HG03159 (cell line): ENCODE results near the gene NLRP11.

Experiments
- ATAC-seq: cut with Tn5 transposase; IDR thresholded peaks from one replicate; pipeline ENCODE4 v1.9.1; 2021; ENCODE audit warnings: mild to moderate bottlenecking, moderate library complexity; ENCODE audit not compliant: unreplicated experiment

Gene NLRP11

DNA sequence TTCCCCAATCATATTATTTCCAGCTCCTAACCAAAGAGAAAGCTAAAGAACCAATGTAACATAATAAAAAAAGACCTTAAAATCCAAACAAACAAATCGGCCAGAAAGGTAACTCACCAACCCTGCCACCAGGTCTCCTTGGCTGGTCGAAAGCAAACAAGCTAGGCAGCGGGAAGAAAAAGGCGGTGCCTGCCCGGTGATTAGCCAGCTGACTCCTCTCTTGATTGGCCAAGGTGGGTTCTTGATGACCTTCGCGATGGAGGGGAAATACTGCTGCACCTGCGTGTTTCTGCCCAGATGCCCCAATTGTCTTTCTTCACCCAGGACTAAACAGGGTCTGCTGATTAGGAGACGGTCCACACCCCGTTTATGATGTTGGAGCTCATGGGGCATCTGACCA, at the start of gene NLRP11:
TSS of gene NLRP11 (minus strand) at position 154 of the 400 bp plus-strand sequence. CDS start 13,825 bp downstream, outside the sequence.
- no peak for ATAC-seq

DNA sequence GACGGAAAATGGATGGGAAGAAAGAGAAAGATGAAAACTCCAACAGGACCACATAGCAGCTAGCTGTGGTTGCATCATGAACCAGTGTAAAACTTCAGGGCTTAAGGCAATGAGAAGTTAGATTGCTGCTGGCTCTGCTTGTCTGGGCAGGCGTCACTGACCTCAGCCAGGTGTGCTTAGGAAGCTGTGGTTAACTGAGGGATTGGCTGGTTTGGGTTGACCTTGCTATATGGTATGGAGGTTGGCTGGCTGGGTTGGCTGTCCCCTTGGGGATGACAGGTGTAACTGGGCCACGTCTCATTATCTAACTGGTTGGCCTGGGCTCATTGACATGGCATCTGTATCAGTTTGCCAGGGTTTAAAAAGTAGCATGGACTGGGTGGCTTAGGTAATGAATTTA, 45.4 kb upstream of the NLRP11 start:
- no peak for ATAC-seq

GRCh38 chr19:55870736-55871135, 38.9 kb upstream of the NLRP11 start:
- no peak for ATAC-seq

DNA sequence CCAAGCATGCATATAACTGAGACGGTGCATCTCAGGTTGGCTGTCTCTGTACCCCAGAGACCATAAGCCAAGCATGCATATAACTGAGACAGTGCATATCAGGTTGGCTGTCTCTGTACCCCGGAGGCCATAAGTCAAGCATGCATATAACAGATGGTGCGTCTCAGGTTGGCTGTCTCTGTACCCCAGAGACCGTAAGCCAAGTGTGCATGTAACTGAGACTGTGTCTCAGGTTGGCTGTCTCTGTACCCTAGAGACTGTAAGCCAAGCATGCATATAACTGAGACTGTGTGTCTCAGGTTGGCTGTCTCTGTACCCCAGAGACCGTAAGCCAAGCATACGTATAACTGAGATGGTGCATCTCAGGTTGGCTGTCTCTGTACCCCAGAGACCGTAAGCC, 35.3 kb upstream of the NLRP11 start:
- ATAC-seq: no peak

GRCh38 chr19:55866521-55866920, 34.7 kb upstream of the NLRP11 start:
- ATAC-seq: no peak

DNA sequence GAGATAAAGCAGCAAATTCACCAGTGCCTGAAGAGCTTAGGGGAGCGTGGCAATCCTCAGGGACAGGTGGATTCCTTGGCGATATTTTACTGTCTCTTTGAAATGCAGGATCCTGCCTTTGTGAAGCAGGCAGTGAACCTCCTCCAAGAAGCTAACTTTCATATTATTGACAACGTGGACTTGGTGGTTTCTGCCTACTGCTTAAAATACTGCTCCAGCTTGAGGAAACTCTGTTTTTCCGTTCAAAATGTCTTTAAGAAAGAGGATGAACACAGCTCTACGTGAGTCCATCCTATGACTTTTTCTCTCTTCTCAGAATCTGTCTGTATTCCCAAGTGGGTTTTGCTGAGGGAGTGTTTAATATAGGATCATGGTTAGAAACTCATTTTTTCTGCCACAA, 27.2 kb upstream of the NLRP11 start:
- no peak for ATAC-seq

DNA sequence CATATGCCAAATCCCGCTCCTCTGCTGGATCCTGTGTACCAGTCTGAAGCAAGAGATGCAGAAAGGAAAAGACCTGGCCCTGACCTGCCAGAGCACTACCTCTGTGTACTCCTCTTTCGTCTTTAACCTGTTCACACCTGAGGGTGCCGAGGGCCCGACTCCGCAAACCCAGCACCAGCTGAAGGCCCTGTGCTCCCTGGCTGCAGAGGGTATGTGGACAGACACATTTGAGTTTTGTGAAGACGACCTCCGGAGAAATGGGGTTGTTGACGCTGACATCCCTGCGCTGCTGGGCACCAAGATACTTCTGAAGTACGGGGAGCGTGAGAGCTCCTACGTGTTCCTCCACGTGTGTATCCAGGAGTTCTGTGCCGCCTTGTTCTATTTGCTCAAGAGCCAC, 26.6 kb upstream of the NLRP11 start:
- ATAC-seq: no peak

- ATAC-seq: no peak
Measured at GRCh38 chr19:55857974-55858373, 26.2 kb upstream of the NLRP11 start.

- no peak for ATAC-seq
Measured at GRCh38 chr19:55857149-55857548, 25.4 kb upstream of the NLRP11 start.

DNA sequence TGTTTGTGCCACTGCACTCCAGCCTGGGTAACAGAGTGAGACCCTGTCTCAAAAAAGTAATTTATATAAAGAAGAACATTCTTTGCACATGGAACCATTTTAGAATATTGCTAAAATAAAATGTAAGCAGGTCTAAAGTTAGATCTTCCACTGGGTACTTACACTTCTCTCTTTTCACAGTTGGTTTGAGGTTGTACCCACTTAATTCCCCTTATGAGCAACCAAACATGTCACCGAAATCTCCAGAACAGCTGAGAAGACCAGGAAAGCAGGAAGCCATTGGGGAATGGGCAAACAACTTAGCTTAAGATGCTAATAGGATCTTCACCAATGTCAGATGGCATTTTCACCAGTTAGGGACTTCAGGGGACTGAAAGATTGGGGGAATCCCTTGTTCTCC, 23.4 kb upstream of the NLRP11 start:
- no peak for ATAC-seq

GRCh38 chr19:55838906-55839305, 7.1 kb upstream of the NLRP11 start:
- no peak for ATAC-seq

GRCh38 chr19:55838251-55838650, 6.5 kb upstream of the NLRP11 start:
- no peak for ATAC-seq

DNA sequence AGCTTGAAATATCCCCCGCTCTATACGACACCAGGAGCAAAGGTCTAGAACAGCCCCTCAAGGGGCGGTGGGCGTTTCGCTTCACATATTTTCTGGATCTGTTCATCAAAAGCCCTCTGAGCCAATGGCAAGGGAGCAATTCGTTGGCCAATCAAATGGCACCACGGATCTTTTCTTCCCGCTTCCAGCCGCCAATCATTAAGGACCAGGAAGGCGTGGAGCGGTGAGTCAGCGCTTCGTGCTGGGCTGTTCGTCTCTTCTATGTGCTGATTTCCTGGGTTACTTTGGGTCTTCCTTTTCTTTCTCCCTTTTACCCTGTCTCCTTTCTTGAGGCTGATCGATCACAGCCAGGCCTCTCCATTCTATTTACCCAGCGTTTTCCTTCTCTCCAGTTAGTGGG, 4.5 kb upstream of the NLRP11 start, which contains the start of gene NLRP4:
TSS of gene NLRP4 (plus strand) at position 201 of the 400 bp plus-strand sequence. CDS start 15,541 bp downstream, outside the sequence.
- no peak for ATAC-seq

DNA sequence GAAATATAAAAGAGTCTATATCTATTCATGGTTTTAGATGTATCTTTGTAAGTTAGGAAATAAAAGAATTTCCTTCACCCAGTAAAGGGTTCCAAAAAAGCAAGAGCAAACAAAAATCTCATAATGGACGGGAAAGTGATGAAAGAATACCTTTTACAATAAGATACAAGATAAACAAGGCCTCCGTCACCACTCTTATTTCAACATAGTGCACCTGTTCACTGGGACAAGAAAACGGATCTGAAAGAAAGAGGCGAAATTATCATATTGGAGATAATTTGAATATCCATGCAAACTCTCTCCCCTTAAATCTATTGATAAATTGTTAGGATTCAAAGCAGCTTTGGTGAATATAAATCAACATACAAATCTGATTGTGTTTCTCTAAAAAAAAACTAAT, 877 bp upstream of the NLRP11 start:
- no peak for ATAC-seq

DNA sequence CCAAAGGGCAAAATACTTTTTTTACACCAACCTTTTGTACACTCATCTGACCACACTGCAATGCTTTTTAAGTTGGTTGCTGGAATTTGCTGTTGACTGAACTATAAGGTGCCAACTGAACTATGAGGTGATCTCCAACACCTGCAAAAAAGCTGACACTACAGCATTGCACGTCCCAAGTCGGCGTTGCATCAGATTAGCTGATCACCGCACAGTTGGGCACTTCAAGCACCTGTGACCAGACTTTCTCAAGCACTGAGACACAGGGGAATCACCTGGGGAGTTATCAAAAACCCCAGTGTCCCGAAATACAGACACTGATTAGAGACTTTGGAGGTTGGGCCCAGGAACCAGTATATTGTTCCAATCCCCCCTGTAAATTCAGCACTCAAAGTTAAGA, 1.1 kb downstream of the NLRP11 start:
- no peak for ATAC-seq

DNA sequence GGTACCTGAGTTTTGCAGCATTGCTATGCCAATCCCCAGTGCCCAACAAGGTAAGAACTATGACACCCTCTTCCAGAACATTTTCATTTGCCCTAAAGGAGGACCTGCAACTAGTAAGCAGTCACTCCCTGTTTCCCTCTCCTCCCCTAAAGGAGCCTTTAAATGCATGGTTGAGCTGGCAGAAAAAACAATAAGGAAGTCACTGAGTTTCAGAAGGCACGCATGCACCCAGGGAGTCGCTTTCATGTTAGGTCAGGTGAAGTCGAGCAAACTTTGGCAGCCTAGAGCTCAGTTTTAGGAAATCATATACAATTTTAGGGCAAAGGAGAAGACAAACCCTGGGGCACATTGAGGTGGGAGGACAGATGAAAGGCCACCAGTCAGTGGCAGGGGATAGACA, 11.8 kb downstream of the NLRP11 start:
- ATAC-seq: no peak

DNA sequence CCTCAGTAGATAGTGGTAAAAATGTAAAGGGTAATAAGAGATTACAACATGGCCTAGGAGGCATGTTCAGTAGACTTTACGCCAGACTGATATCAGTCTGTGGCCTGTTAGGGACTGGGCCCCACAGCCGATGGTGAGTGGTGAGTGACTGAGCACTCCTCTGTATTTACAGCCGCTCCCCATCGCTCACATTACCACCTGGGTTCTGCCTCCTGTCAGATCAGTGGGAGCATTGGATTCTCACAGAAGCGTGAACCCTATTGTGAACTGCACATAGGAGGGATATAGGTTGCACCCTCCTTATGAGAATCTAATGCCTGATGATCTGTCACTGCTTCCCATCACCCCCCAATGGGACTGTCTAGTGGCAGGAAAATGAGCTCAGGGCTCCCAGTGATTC, 17.9 kb downstream of the NLRP11 start:
- no peak for ATAC-seq

DNA sequence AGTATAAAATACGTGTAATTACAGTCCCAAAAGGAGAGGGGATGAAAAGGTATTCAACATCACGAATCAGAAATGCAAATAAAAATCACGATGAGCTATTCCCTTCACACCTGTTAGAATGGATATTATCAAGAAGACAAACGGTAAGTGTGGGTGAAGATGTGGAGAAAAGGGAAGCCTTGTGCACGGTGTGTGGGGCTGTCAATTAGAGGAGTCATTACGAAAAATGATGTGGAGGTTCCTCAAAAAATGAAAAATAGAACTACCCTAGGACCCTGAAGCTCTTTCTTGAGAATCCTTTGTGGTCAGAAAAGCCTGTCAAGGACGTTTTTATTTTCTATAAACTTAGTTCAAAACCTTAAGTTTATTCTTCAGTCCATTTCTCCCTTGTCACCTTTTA, 19.4 kb downstream of the NLRP11 start:
- ATAC-seq: no peak

GRCh38 chr19:55811340-55811739, 20.5 kb downstream of the NLRP11 start:
- no peak for ATAC-seq

DNA sequence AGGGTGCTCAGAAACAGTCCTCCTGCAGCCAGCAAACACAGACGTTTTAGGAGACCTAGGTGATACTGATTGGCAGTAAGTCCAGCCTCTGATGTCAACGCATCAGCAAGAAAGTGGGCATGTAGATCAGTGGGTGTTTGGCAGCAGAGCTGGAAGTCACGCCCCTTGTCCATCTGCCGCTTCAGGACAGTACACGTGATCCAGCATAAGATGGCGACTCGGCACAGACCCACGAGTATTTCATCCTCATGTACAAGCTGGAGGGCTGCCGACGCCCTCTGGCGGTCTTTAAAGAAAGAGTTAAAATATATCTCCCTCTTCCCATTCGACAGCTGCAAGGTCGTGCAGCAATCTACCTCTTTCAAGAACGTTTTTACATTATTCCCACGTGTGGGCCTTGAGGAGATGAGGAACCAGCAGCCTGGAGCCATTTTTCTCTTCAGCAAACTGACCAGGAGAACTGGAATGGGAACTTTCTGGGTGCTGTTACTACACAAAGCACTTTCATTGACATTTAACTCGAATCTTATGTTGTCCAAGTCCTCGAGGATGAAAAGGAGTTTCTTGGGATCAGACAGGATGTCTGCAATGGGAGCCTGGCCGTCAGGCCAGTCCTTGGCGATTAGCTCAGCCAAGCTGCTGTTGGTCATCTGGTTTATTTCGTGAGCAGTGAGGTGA, 22.3 kb downstream of the NLRP11 start:
- ATAC-seq: no peak

GRCh38 chr19:55802281-55802680, 29.5 kb downstream of the NLRP11 start:
- no peak for ATAC-seq

DNA sequence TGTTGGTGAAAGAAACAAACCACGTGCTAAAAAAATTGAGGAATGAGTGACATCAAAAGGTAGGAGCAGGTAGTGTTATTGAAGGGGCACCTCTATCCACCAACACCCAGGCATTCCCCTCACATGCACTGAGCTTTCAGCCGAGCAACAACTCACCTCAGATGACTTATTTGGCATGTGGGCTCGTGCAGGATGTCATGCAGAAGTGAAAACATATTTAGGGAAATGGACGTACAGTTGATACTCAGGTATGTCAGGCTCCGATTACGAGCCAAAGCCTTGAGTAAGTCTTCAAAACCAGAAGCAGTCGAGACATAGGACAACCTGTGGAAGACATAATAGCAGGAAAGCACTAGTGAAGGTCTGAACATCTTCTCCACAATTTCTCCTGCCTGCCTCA, 30.4 kb downstream of the NLRP11 start:
- no peak for ATAC-seq

GRCh38 chr19:55795021-55795420, 36.8 kb downstream of the NLRP11 start:
- ATAC-seq: no peak
